ENCODE measurements around the gene FUT8.

DNA sequence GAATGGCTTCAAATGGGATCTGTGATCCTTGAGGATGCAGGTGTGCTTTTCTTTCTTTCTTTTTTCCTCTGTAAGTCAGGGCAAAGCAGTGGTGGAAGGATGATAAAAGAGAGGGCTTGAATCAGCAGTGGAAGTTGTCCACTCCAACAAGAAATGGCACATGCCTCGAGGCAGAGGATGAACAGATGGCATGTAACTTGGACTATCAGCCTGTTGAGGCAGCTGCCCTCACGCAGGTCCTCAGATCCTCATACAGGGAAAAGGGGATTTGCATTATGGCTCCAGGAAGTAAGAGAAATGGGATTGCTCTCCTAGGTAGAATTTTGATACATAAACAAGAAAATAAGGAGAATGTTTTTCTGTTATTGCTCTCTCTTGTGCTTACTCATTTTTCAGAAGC, 368.0 kb downstream of the FUT8 start:
- TF ChIP-seq POLR2A (IDR thresholded peaks at IDR 0.05) = no peak
- TF ChIP-seq, protein P1, sequence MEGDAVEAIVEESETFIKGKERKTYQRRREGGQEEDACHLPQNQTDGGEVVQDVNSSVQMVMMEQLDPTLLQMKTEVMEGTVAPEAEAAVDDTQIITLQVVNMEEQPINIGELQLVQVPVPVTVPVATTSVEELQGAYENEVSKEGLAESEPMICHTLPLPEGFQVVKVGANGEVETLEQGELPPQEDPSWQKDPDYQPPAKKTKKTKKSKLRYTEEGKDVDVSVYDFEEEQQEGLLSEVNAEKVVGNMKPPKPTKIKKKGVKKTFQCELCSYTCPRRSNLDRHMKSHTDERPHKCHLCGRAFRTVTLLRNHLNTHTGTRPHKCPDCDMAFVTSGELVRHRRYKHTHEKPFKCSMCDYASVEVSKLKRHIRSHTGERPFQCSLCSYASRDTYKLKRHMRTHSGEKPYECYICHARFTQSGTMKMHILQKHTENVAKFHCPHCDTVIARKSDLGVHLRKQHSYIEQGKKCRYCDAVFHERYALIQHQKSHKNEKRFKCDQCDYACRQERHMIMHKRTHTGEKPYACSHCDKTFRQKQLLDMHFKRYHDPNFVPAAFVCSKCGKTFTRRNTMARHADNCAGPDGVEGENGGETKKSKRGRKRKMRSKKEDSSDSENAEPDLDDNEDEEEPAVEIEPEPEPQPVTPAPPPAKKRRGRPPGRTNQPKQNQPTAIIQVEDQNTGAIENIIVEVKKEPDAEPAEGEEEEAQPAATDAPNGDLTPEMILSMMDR (IDR thresholded peaks at IDR 0.05) = no peak

All from thyroid gland (tissue), 4 donors.